ENCODE results near the gene NUTF2. TPM values are rescaled to one million over a fixed set of nuclear protein-coding genes. Genes with fewer than 3 reads are reported as not detected.

NUTF2 gene
- polyA plus RNA-seq, 3 donors: 64.2 to 104 (median 90.3) TPM

DNA sequence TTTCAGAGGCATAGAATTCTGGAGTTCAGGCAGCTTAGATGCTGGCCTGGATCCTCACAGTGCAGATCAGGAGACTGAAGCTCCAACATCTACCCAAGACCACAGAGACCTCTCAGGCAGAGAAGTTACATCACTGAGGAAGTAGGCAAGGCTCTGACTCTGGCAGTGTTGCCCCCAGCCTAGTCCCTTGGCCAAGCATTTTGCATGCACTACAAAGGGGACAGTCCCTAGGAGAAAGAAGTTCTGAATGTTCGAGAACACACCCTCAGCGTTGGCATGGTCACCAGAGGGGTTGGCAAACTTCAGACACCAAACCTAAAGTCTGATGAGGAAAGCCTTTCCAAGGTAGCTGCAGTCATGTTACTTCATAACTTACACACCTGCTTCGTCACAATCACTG is 42.8 kb upstream of the NUTF2 start:
- intact Hi-C loops (cut with micrococcal nuclease): loop anchor here in 1 of 2 donors (10.0 kb wide), 1 partner anchor 139 kb away; the partner anchor contains the start of genes ACD, C16orf86, ENKD1 and PARD6A
- H3K36me3 ChIP-seq (replicated peaks in 1 of 2; ENCODE audit: control insufficient read depth in 1 of 2, insufficient read depth in 2 of 2, low read length in 2 of 2): peaks cover 19 to 42% of the 10 kb centered on the region in 2 donors
- no peaks in the 10 kb centered on the region for H3K9me3 ChIP-seq (replicated peaks in 1 of 2; ENCODE audit: control insufficient read depth in 1 of 2, insufficient read depth in 1 of 2, low read length in 2 of 2)
- H3K27ac Mint-ChIP-seq: peak overlapping the region; percentile 11 to 81 (median 70)
- H4K20me1 ChIP-seq (ENCODE audit: insufficient read depth, low read length): peaks cover 31% of the 10 kb centered on the region
- no peak overlapping the region for H3K4me3 Mint-ChIP-seq
- peaks cover 0 to 2% (median 0%) of the 10 kb centered on the region in 3 donors for H3K27me3 Mint-ChIP-seq (ENCODE audit: low read depth in 3 of 3)
- no CpG with 5 or more reads among the region's 3 CpGs for WGBS (ENCODE audit: insufficient coverage)
- H3K9me3 Mint-ChIP-seq: no peaks in the 10 kb centered on the region
- no peak overlapping the region for H2AFZ ChIP-seq (ENCODE audit: insufficient read depth, low read depth, low read length, poor library complexity, severe bottlenecking)
- peaks cover 26 to 34% of the 10 kb centered on the region in 2 donors for H3K4me1 ChIP-seq (ENCODE audit: control insufficient read depth in 1 of 2, insufficient read depth in 2 of 2, low read length in 2 of 2)
- H3K27ac ChIP-seq (ENCODE audit: low read depth in 1 of 2, low read length in 2 of 2): no peak overlapping the region
- H3K79me2 ChIP-seq (ENCODE audit: insufficient read depth, low read length): peaks cover 61% of the 10 kb centered on the region
- H3K36me3 Mint-ChIP-seq: peaks cover 35 to 53% of the 10 kb centered on the region in 2 donors
- peaks cover 39% of the 10 kb centered on the region for H3K4me1 Mint-ChIP-seq
- H3K27me3 ChIP-seq (ENCODE audit: control insufficient read depth in 2 of 2, insufficient read depth in 2 of 2, low read length in 2 of 2): no peaks in the 10 kb centered on the region
- DNase-seq: peak in 2 of 3 donors; percentile 7 to 18
- H3K4me2 ChIP-seq (replicated peaks; ENCODE audit: extremely low read depth, low read length, poor library complexity, severe bottlenecking): no peak overlapping the region
- no peak for TF ChIP-seq CTCF (IDR thresholded peaks at IDR 0.05)
- H3K9ac ChIP-seq (ENCODE audit: insufficient read depth, low read length, poor library complexity, severe bottlenecking): no peak overlapping the region
- H3K4me3 ChIP-seq (replicated peaks in 1 of 3; ENCODE audit: low read depth in 2 of 3, low read length in 3 of 3): no peak overlapping the region

GRCh38 chr16:67804853-67805542 is 41.7 kb upstream of the NUTF2 start:
- Histone ChIP-seq H3K36me3 (replicated peaks in 1 of 2; ENCODE audit: control insufficient read depth in 1 of 2, insufficient read depth in 2 of 2, low read length in 2 of 2) (peaks cover 14 to 36% of the 10 kb centered on the region in 2 donors), H3K9ac (ENCODE audit: insufficient read depth, low read length, poor library complexity, severe bottlenecking) (peak overlapping the region; percentile 90), H3K79me2 (ENCODE audit: insufficient read depth, low read length) (peaks cover 58% of the 10 kb centered on the region), H3K4me2 (replicated peaks; ENCODE audit: extremely low read depth, low read length, poor library complexity, severe bottlenecking) (peak overlapping the region; percentile 100), H3K27me3 (ENCODE audit: control insufficient read depth in 2 of 2, insufficient read depth in 2 of 2, low read length in 2 of 2) (no peaks in the 10 kb centered on the region), H2AFZ (ENCODE audit: insufficient read depth, low read depth, low read length, poor library complexity, severe bottlenecking) (no peak overlapping the region), H3K4me3 (replicated peaks in 1 of 3; ENCODE audit: low read depth in 2 of 3, low read length in 3 of 3) (peak overlapping the region in 1 of 3 experiments; percentile 97), H4K20me1 (ENCODE audit: insufficient read depth, low read length) (peaks cover 24% of the 10 kb centered on the region), H3K9me3 (replicated peaks in 1 of 2; ENCODE audit: control insufficient read depth in 1 of 2, insufficient read depth in 1 of 2, low read length in 2 of 2) (no peaks in the 10 kb centered on the region), H3K27ac (ENCODE audit: low read depth in 1 of 2, low read length in 2 of 2) (peak overlapping the region in 1 of 2 donors; percentile 92), H3K4me1 (ENCODE audit: control insufficient read depth in 1 of 2, insufficient read depth in 2 of 2, low read length in 2 of 2) (peaks cover 26 to 34% of the 10 kb centered on the region in 2 donors)
- peak overlapping the region; percentile 84 to 94 for H3K4me3 Mint-ChIP-seq
- H3K9me3 Mint-ChIP-seq: no peaks in the 10 kb centered on the region
- H3K36me3 Mint-ChIP-seq: peaks cover 28 to 42% of the 10 kb centered on the region in 2 donors
- intact Hi-C loops (cut with micrococcal nuclease): loop anchor here (5.0 to 10.0 kb wide), 3 partner anchors 87 to 140 kb away; partner anchors contain the start of genes ACD (in 1 of the 2), C16orf86 (in 1 of the 2), ENKD1 (in 1 of the 2) and PARD6A (in 1 of the 2)
- H3K27me3 Mint-ChIP-seq (ENCODE audit: low read depth in 3 of 3): peaks cover 0 to 2% (median 0%) of the 10 kb centered on the region in 3 donors
- TF ChIP-seq CTCF (IDR thresholded peaks at IDR 0.05): no peak
- peaks cover 39% of the 10 kb centered on the region for H3K4me1 Mint-ChIP-seq
- WGBS (ENCODE audit: insufficient coverage): no CpG with 5 or more reads among the region's 4 CpGs
- peak overlapping the region in 4 of 7 donors; percentile 19 to 82 (median 62) for H3K27ac Mint-ChIP-seq
- DNase-seq: no peak
